ENCODE results near the gene CYP4F11. TPM values are rescaled to one million over a fixed set of nuclear protein-coding genes. Genes with fewer than 3 reads are reported as not detected.
"Not testable (repeated sequence)": the region's sequence is repeated elsewhere in the genome, so short reads cannot be mapped to it uniquely, and the experiment has no call there.

Gene CYP4F11, protein sequence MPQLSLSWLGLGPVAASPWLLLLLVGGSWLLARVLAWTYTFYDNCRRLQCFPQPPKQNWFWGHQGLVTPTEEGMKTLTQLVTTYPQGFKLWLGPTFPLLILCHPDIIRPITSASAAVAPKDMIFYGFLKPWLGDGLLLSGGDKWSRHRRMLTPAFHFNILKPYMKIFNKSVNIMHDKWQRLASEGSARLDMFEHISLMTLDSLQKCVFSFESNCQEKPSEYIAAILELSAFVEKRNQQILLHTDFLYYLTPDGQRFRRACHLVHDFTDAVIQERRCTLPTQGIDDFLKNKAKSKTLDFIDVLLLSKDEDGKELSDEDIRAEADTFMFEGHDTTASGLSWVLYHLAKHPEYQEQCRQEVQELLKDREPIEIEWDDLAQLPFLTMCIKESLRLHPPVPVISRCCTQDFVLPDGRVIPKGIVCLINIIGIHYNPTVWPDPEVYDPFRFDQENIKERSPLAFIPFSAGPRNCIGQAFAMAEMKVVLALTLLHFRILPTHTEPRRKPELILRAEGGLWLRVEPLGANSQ
- total RNA-seq: not detected in 2 replicates

- DNase-seq (ENCODE audit: low read depth in 2 of 2): peak in 1 of 2 donors; percentile 6
Observed at GRCh38 chr19:15934332-15935078, at the start of gene CYP4F11. Gene CYP4F11 (minus strand): TSS chr19:15934529. CDS start chr19:15934408, 121 bp downstream.

- no peak for DNase-seq (ENCODE audit: low read depth in 2 of 2)
Observed at GRCh38 chr19:15979293-15979692, 45.0 kb upstream of the CYP4F11 start.

DNA sequence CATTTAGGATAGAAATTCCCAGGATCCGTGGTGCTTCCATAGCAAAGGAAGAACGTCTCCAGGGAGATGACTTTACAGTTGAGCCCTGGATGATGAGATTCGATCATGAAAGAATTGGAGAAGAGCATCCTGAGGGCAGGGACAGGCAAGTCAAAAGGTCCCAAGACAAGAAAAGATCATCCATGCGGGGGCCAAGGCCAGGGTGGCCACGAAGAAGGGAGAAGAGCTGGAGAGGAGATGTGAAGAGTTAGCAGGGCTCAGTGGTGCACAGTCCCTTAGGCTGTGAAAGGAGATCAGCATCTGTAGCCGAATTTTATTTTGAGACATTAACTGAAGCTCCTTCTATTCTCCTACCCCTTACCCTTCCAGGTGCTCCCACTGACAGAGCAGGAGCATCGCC lies 43.4 kb upstream of the CYP4F11 start:
- DNase-seq (ENCODE audit: low read depth in 2 of 2): no peak

DNA sequence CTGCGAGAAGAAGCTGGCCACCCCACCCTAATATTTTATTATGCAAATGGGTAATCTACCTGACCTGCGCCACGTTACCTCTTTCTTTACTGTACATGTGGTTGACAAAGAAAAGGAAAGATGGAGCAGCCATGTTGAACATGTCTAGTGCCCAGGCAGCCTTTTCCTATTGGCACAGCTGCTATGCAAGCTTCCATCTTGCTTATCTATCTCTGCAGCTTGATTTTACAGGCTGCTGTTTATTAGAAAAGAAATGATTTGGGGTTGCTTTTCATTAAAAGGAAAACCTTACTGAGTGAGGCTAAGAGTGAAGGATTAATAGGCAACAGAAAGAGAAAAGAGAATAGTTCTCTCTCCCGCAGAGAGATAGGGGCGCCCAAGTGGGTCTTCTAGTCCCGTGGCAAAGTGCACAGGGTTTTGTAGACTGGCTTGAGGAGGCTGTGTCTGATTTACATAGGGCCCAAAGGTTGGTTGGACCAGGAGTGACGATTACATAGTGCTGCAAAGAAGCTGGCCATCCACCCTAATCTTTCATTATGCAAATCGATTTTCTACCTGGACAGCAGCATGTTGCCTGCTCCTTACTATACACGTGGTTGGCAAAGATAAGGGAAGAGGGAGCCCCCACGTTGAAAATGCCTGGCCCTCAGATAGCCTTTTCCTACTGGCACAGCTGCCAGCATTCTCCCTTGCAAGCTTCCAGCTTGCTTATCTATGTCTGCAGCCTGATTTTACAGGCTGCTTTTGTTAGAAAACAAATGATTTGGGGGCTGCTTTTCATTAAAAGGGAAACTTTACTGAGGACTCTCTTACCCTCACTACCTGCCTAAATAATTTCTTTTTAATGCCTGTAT lies 42.7 kb upstream of the CYP4F11 start:
- DNase-seq (ENCODE audit: low read depth in 2 of 2): no peak

DNA sequence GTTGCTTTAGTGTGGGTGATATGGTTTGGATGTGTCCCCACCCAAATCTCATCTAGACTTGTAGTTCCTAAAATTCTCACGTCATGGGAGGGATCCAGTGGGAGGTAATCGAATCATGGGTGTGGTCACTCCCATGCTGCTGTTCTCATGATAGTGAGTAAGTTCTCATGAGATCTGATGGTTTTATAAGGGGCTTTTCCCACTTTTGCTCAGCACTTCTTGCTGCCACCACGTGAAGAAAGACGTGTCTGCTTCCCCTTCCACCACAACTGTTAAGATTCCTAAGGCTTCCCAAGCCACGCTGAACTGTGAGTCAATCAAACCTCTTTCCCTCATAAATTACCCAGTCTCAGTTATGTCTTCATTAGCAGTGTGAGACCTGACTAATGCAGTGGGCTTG lies 40.5 kb upstream of the CYP4F11 start:
- DNase-seq (ENCODE audit: low read depth in 2 of 2): no peak

- DNase-seq (ENCODE audit: low read depth in 2 of 2): not testable (repeated sequence)
Observed at GRCh38 chr19:15972043-15972442, 37.7 kb upstream of the CYP4F11 start.

DNA sequence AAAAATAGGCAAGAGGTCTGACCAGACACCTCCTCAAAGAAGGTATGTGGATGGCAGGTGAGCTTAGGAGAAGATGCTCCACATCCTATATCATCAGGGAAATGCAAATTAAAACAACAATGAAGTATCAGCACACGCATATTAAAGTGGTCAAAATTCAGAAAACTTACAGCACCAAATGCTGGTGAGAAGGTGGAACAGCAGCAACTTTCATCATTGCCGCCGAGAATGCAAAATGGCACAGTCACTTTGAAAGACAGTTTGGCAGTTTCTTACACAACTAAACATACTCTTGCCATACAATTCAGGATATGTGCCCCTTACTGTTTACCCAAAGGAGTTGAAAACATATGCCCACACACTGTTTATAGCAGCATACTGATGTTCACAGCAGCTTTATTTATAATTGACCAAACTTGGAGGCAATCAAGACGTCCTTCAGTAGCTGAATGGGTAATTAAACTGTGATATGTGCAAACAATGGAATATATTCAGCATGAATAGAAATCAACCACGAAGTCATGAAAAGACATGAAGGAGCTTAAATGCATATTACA lies 37.0 kb upstream of the CYP4F11 start:
- DNase-seq (ENCODE audit: low read depth in 2 of 2): no peak

GRCh38 chr19:15964231-15964630 lies 29.9 kb upstream of the CYP4F11 start:
- no peak for DNase-seq (ENCODE audit: low read depth in 2 of 2)

- DNase-seq (ENCODE audit: low read depth in 2 of 2): no peak
Observed at GRCh38 chr19:15962319-15962718, 28.0 kb upstream of the CYP4F11 start.

- DNase-seq (ENCODE audit: low read depth in 2 of 2): no peak
Observed at GRCh38 chr19:15954820-15955219, 20.5 kb upstream of the CYP4F11 start.

DNA sequence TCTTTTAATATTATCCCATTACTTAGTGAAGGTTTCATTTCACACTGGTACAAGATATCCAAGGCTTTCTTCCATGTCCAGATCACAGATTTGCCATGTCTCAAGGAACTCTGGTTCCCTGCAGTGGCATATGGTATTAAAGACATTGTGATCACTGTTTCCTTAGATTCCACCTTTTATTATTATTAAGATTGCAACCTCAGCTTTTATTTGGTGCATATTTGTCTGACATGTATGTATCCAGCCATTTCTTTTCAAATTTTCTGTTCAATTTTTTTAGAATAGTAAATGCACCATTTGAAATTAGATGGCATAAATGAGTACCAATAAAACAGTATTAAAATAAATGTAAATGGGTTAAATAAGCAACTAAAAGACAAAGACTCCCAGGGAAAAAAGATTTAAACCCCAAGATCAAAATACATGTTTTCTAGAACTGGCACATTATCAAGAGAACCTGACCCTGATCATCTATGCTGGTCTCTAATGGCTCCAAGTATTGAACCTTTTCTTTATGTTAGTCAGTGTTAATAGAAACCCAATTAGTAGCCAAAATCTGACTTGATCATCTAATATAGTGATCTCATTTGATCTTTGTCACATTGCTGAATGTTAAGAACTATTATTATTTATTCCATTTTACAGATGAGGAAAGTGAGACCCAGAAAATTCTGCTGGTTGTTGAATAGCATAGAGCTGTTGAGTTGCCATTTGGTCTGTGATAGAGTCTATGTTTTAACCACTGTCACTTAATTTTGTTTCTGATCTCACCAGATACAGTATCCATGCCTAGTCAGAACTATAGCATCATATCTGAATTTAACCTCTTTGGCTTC lies 14.1 kb upstream of the CYP4F11 start, which contains the start of gene OR10H4:
Gene OR10H4, plus strand, starts transcription at position 786 of the 836 bp plus-strand sequence. Its CDS starts 0 bp downstream, at position 786.
- no peak for DNase-seq (ENCODE audit: low read depth in 2 of 2)

GRCh38 chr19:15945301-15945700 lies 11.0 kb upstream of the CYP4F11 start:
- DNase-seq (ENCODE audit: low read depth in 2 of 2): no peak

- DNase-seq (ENCODE audit: low read depth in 2 of 2): no peak
Observed at GRCh38 chr19:15944401-15944800, 10.1 kb upstream of the CYP4F11 start.

- no peak for DNase-seq (ENCODE audit: low read depth in 2 of 2)
Observed at GRCh38 chr19:15937771-15938170, 3.4 kb upstream of the CYP4F11 start.

DNA sequence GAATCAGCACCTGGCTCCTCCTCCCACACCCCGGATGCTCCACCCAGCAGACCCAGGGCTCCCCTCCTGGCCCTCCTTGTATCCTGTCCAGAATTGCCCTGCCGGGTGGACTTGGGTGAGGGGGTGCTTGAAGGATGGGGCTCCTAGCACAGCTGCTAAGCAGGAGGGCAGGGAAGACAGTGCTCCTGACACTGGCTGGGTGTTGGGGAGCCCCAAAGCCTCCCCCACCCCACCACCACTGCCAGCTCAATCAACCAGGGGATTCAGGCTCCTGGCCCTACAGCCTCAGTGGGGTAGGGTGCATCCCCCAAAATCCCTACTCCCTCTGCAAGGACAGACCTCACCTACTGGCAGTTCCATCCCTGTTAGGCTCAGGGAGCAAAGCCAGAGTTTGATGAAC lies 2.6 kb upstream of the CYP4F11 start:
- DNase-seq (ENCODE audit: low read depth in 2 of 2): no peak

- DNase-seq (ENCODE audit: low read depth in 2 of 2): no peak
Observed at GRCh38 chr19:15936173-15936572, 1.8 kb upstream of the CYP4F11 start.

DNA sequence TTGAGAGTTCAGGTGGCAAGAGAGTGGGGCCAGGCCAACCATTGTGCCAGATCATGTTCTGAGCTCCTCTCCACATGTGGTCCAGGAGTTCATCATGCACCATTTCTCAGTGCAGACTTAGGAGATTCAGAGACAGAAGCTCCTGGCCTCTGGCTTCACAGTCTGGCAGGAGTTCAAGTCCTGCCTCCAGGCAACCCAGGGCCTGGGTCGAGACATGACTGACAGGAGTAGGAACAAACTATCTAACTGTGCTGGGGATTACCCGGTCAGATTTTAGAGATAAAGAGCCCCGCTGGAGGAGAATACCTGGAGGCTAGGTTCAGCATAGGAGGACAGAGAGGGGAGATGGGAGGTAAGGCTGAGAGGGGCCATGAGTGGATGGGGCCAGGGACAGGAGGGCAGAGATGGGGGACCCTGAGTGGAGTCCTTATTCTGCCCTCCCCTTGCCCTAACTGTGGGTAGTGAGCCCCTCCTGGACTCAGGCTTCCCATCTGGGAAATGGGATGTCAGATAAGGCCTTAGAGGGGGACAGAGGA lies 906 bp upstream of the CYP4F11 start:
- no peak for DNase-seq (ENCODE audit: low read depth in 2 of 2)

DNA sequence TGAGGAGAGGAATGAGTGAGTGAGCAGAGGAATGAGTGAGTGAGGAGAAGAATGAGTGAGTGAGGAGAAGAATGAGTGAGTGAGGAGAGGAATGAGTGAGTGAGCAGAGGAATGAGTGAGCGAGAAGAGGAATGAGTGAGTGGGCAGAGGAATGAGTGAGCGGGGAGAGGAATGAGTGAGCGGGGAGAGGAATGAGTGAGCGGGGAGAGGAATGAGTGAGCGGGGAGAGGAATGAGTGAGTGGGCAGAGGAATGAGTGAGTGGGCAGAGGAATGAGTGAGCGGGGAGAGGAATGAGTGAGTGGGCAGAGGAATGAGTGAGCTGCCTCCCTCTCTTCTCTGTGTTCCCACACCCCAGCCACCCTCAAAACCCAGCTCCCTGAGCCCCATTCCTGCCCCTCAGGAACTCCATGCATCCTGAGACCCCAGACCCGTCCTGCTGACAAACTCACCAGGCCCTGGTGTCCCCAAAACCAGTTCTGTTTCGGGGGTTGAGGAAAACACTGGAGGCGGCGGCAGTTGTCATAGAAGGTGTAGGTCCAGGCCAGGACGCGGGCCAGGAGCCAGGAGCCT lies 483 bp downstream of the CYP4F11 start:
- DNase-seq (ENCODE audit: low read depth in 2 of 2): not testable (repeated sequence)

DNA sequence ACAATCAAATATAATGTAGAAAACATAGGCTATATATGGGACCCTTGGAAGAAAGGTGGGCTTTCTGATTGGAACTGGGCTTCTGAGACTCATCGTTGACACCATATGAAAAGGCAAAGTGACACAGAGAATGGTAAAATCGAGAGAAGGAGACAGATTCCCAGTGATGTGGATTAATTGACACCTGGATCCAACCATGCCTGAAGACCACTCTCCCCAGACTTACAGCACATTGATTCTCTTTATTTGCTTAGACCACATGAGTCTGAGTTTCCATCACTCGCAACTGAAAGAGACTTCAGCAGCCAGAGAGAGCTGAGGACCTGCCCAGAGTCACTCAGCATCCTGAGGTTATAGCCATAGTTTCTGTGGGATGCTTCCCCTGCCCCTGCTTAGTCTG lies 6.0 kb downstream of the CYP4F11 start:
- no peak for DNase-seq (ENCODE audit: low read depth in 2 of 2)

DNA sequence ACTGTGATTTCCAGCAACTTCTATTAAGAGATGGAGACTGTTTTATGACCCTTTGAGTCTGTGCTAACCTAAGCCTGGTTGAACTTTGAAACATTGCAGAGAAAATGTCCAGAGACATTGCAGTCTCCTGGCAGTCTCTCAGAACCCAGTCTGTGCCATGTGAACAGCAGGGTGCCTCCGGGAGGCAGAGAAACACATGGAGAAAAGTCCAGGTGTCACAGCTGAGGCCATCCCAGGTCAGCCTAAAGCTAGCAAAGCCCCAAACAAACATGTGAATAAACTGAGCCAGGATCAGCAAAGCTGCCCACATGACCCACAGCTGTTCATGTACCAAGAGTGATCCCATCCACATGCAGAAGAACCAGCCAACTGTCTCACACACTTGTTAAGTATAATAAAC lies 7.8 kb downstream of the CYP4F11 start:
- DNase-seq (ENCODE audit: low read depth in 2 of 2): no peak

Measured in lung microvascular endothelial cell (primary cell).